ENCODE results near the gene DNAH5.
"Not testable (repeated sequence)": the region's sequence is repeated elsewhere in the genome, so short reads cannot be mapped to it uniquely, and the experiment has no call there.

The DNAH5 gene

GRCh38 chr5:13831351-13831750, 113.1 kb downstream of the DNAH5 start:
- DNase-seq, result peak; percentile 2

GRCh38 chr5:13830536-13830935, 114.0 kb downstream of the DNAH5 start:
- no peak for DNase-seq

GRCh38 chr5:13821366-13821765, 123.1 kb downstream of the DNAH5 start:
- DNase-seq, result no peak

GRCh38 chr5:13816126-13816525, 128.4 kb downstream of the DNAH5 start:
- no peak for DNase-seq

DNA sequence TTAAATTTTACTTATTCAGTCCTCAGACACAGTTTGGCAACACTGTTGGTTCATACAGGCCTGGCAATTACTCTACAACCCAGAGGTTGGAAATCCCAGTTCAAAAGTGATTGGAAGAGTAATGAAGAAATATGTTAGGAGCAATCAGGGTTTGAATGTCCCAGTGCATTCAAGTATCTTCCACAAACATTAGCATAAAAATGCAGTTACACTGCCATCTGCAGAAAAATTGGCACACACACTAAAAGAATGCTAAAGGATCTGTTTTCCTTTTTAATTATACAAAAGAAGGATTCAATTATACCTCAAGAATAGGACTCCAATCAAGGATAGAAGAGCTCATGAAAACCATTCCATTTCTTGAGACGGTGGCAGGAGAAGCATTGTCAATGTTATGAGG, 130.2 kb downstream of the DNAH5 start:
- no peak for DNase-seq

GRCh38 chr5:13809921-13810320, 134.6 kb downstream of the DNAH5 start:
- no peak for DNase-seq

DNA sequence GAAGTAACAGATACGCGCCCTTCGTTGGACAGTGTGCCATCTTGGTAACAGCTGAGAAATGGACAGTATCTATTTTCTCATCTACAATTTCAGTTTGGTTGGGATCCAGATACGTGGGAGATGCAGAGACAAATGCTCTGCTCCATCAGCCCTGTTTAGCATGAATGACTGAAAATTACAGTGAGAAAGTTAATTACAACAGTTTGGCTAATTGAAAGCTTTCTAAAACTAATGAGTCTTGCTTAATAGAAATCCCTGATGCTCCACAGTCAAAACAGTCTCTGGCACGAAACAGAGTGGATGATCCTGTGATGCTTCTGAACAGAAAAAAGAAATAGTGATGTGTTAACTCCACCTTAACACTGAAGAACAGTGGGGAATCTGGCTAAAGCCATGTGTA, 140.2 kb downstream of the DNAH5 start:
- DNase-seq, result no peak

- not testable (repeated sequence) for DNase-seq
Observed at GRCh38 chr5:13798569-13798968, 145.9 kb downstream of the DNAH5 start.

DNA sequence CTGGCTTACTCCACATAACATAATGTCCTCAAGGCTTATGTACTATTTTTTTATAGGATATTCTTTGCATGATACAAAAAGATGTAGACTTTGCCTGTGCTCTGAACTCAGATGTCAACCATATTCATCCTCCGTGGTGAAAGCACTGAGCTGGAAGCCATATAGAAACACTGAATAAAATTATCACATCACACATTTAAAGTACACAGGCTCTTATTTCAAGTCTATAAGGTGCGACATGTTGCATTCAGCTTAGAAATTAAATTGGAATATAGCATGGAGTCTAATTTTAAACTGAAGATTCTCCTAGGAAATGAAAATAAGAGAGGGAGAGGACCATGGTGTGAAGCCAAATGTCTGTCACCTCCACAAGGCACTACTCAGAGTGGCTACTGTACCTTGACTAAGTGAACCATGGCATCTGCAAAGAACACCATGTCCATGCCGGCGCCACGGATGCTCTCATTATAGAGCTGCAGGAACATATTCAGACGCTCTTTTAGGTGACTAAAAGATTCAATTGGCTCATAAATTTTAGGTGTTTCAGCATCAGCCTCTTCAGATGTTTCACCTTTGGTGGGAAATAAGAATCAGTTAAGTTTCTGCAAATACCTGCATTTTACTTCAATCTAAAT, 158.6 kb downstream of the DNAH5 start:
- DNase-seq, result no peak

DNA sequence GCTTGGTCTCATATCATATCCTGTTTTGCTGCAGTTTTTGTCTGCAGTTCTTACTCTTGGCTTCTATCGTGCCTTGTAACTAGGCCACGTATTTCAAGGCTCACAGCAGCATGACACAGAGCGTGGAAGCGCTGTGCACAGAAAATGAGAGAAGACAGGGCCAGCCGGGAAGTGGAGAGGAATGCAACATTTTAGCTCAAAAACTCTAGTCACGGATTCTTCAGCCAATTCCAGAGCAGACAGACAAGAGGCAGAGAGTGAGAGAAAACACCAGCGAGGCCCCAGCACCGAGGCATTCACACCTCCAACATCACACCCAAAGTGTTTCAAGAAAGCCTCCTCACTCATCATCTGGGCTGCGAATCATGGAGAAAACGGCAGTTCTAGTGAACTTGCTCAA, 160.8 kb downstream of the DNAH5 start:
- DNase-seq, result no peak

DNA sequence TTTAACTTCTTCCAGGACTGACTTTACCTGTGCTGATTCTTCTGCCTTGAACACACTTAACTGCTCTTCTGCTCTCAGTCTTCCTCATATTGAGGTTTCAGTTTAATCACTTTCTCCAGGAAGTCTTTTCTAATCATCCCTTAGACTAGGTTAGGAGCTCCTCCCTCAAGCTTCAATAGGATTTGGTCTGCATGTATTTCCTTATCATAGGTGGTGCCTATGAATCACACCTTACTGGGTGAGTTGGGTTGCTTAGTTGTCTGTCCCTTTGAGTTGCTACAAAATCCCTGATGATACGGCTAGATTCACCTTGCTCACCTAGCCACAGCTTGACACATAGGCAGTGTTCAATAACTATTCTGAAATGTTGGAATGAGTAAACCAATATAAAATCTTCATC, 164.4 kb downstream of the DNAH5 start:
- DNase-seq, result no peak

DNA sequence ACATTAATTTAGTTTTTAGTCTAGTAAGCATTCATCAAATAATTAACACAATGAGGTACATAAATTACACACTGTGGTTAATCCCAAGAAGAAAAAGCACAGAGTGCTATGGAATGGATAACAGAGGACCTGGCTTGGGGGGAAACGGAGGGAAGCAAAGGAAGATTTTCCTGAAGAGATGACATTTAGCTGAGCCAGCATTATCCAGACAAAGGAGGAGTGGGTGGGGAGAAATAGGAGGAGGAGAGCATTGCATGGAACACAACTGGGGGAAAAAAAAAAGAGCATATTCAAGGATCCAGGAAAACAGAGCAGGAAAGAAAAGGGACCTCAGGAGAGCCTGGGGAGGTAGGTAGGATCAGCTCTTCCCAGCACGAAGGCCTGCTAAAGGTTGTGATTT, 170.8 kb downstream of the DNAH5 start:
- DNase-seq, result no peak

DNA sequence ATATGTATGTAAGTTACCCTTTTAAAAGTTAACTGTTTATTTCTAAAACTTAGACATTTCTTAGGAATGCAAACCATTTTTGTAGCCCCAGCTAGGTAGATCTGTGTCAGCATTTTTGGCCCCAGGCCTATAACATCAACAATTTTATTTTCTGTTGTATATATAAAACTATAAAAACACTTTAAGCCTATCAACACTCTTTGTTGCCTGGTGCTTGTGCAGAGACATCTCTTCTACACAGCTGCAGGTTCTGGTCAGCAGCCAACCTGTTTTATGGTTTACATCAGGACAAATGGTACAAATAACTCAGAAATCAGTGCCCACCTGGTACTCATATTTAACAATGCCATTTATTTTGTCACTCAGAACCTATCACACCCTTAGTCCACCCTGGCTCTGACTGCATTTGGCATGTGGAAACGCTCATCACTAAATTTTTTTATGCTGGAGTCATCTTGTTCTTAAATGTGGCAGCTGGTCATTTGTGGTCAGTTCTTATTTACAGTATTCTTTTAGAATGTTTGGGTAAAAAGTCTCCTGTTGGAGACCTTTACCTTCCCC, 173.4 kb downstream of the DNAH5 start:
- DNase-seq, result no peak

GRCh38 chr5:13766236-13766635, 178.3 kb downstream of the DNAH5 start:
- DNase-seq, result no peak

DNA sequence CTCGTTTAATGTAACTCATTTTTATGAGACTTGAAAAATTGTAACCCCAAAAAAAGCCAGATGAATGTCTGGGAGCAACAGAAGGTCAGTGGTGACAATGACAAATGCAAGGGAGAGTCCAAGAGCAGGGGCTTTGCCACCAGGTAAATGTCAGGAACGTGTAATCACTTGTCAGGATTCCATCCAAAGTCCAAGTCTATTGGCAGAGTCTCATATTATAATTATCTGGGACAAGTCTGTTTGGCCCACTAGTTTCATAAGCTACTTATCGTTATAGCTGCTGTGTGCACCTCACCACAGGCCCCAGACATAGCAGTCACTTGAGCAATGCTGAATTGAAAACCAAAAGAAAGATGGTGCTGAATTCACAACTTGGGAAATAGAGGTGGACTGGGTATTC, 180.8 kb downstream of the DNAH5 start:
- DNase-seq, result no peak

DNA sequence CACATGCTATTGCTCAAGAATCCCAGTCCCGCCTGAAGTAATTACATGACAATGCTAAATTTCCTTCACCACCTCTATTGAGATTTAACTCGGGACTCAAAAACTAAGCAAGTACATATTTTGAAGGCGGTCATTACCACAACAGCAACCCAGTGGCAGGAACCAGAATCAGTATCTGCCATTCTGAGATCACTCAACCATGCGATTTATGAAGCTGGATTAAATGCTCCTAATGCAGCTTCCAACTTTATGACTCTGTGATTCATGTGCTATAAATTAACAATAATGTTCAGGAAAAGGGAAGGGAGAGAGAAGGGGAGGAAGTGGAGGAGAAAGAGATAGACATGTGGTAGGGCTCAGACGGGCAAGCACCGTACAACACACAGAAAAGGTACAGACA, 194.7 kb downstream of the DNAH5 start:
- no peak for DNase-seq

- no peak for DNase-seq
Observed at GRCh38 chr5:13746026-13746425, 198.5 kb downstream of the DNAH5 start.

DNA sequence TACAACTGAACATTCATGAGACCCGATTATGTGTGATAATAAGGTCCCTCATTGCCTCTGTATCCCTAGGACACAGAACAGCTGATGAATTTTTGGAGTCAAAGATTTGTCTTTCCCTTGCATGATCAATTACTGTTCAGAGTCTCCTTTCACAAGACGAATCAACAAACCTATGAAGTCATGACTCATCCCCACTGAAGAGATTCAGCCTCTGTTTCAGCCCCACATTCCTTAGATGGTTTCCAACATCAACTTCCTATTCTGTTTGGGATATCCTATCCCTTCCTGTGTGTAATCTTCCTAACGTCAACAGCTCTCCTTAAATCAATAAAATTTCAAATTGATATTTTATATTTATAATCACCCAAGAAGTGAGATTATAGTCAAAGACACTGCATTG, 199.0 kb downstream of the DNAH5 start:
- DNase-seq, result no peak

GRCh38 chr5:13740471-13740870, 204.0 kb downstream of the DNAH5 start:
- DNase-seq, result no peak

DNA sequence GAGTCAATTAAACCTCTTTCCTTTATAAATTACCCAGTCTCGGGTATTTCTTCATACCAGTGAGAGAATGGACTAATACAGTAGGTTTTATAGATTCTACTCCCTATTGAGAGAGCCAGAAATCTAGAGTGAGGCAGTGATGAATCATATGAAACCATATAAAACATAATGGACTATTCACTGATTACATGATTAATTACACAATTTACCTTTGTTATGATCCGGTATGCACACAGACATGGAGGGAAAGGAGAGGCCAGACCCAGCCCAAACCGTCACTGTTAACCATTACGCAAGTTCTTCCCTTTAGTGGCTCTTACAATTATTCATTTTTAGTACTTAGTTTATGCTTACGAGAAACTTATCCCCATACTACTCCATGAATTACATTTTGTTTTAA, 205.0 kb downstream of the DNAH5 start:
- no peak for DNase-seq

- no peak for DNase-seq
Observed at GRCh38 chr5:13735691-13736090, 208.8 kb downstream of the DNAH5 start.

- DNase-seq, result no peak
Observed at GRCh38 chr5:13731121-13731628, 213.3 kb downstream of the DNAH5 start.

DNA sequence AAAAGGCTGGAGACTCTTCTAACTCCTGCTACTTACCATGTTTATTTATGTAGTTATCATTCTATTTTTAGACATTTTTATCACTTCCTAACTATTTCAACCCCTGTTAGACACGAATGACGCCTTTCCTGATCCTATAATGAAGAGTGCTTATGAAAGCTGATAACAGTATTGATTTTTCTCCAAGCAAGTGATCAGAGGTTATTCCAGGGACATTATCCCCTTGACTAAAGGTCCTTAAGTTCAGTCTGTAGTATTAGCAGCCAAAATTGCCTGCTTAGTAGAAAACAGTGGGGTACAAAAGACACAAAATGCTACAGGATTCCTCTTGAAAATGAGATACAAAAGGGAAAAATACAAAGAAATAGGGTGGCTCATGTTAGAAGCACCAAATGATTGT, 235.6 kb downstream of the DNAH5 start:
- no peak for DNase-seq

DNA sequence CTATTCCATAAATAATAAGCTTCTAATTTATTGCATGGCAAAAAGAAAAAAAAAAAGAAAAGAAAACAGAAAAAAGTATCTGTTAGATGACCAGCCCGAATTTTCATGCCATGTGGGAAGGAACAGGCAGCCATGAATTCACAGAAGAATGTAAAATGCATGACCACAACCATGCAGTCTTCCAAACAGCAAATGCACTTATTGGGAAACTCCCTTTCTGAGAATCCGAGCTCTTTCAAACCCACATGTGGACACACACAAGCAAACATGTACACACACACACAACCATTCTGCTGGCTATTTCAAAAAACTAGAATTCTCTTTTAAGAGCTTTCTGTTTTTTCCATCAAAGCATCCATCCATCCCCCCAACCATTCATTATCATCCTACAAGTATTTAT, 236.1 kb downstream of the DNAH5 start:
- DNase-seq, result no peak

GRCh38 chr5:13704396-13704795, 240.1 kb downstream of the DNAH5 start:
- no peak for DNase-seq

Data from T1000 (cell line).